Measurements from ENCODE around the gene ZBTB20. TPM values are rescaled to one million over a fixed set of nuclear protein-coding genes. Genes with fewer than 3 reads are reported as not detected.
"Not testable (repeated sequence)": the region's sequence is repeated elsewhere in the genome, so short reads cannot be mapped to it uniquely, and the experiment has no call there.

Gene ZBTB20
- total RNA-seq, 1 donor from 2014 or later = 15.5 TPM

DNA sequence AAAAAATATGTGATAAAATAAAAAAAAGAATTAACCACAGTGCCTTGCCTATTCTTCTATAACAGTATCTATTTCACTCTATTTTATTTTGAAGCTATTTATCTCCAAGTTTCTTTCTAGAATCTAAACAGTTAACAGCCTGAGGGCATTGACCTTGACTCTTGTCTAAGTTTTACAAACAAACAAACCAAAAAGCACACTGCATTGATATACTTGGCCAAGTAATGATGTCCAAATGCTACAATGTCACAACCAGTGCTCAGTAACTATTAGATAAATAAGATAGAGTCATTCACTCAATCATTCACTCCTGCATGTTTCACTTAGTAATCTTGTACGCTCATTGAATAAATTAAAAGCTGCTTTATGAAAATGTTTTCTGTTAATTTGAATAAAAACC lies 466.8 kb downstream of the ZBTB20 start:
- Mint-ChIP-seq H3K9me3 (ENCODE audit: low read depth) (peaks cover 3% of the 10 kb centered on the region), H3K4me3 (ENCODE audit: unreplicated experiment) (no peak overlapping the region), H3K4me1 (ENCODE audit: low read depth) (peaks cover 9% of the 10 kb centered on the region), H3K27me3 (ENCODE audit: low read depth) (no peaks in the 10 kb centered on the region), H3K36me3 (ENCODE audit: low read depth) (no peaks in the 10 kb centered on the region), H3K27ac (ENCODE audit: unreplicated experiment) (no peak overlapping the region)
- DNase-seq (ENCODE audit: low spot score) = no peak
- TF ChIP-seq, protein P1, sequence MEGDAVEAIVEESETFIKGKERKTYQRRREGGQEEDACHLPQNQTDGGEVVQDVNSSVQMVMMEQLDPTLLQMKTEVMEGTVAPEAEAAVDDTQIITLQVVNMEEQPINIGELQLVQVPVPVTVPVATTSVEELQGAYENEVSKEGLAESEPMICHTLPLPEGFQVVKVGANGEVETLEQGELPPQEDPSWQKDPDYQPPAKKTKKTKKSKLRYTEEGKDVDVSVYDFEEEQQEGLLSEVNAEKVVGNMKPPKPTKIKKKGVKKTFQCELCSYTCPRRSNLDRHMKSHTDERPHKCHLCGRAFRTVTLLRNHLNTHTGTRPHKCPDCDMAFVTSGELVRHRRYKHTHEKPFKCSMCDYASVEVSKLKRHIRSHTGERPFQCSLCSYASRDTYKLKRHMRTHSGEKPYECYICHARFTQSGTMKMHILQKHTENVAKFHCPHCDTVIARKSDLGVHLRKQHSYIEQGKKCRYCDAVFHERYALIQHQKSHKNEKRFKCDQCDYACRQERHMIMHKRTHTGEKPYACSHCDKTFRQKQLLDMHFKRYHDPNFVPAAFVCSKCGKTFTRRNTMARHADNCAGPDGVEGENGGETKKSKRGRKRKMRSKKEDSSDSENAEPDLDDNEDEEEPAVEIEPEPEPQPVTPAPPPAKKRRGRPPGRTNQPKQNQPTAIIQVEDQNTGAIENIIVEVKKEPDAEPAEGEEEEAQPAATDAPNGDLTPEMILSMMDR (IDR thresholded peaks at IDR 0.05) = no peak

- H3K36me3 Mint-ChIP-seq (ENCODE audit: low read depth); H3K9me3 Mint-ChIP-seq (ENCODE audit: low read depth); H3K4me3 Mint-ChIP-seq (ENCODE audit: unreplicated experiment); H3K27ac Mint-ChIP-seq (ENCODE audit: unreplicated experiment); H3K27me3 Mint-ChIP-seq (ENCODE audit: low read depth); DNase-seq (ENCODE audit: low spot score): not testable (repeated sequence)
- peaks cover 14% of the 10 kb centered on the region for H3K4me1 Mint-ChIP-seq (ENCODE audit: low read depth)
These were observed 467.3 kb downstream of the ZBTB20 start for GRCh38 chr3:114679773-114680172.

DNA sequence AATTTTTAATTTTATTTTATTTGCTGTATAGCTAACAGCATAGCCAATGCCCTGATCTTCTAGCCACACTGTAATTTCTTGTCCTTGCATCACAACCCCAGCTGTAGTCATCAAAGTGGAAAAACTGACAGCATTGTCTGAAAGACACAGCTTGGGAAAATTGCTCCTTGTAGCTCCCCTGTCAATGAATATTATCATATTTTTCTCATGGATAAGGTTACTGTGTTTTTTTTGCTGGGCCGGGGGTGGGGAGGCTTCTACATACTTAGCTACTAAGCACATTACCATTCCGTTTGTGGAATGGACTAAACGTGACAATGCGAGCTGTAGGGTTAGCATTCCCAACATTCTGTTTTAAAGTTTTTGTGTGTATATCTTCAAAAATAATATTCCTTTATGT lies 472.0 kb downstream of the ZBTB20 start:
- Mint-ChIP-seq H3K27ac (ENCODE audit: unreplicated experiment) (peak overlapping the region; percentile 76), H3K9me3 (ENCODE audit: low read depth) (peaks cover 3% of the 10 kb centered on the region), H3K27me3 (ENCODE audit: low read depth) (no peaks in the 10 kb centered on the region), H3K36me3 (ENCODE audit: low read depth) (no peaks in the 10 kb centered on the region), H3K4me3 (ENCODE audit: unreplicated experiment) (no peak overlapping the region), H3K4me1 (ENCODE audit: low read depth) (peaks cover 50% of the 10 kb centered on the region)
- no peak for DNase-seq (ENCODE audit: low spot score)
- TF ChIP-seq, protein P1 (IDR thresholded peaks at IDR 0.05) = no peak

DNA sequence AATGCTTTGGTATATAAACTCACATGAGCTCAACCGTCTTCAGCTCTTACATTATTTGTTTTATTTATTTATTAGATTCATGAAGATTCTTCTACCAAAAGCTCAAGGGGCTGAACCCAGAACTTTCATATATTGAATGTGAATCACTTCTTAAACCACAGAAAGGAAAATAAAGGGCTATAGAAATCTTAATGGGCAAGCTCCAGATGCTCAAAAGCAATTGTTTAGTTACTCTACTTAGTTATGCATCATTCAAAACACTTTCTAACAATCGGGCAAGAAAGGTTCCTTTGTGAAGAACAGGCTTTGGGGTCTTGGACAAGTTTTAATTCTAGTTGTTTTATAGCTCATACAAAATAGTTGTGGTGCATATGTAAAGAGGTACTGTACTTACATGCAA lies 473.1 kb downstream of the ZBTB20 start:
- DNase-seq (ENCODE audit: low spot score) = no peak
- Mint-ChIP-seq H3K9me3 (ENCODE audit: low read depth) (no peaks in the 10 kb centered on the region), H3K27ac (ENCODE audit: unreplicated experiment) (peak overlapping the region; percentile 82), H3K27me3 (ENCODE audit: low read depth) (no peaks in the 10 kb centered on the region), H3K36me3 (ENCODE audit: low read depth) (no peaks in the 10 kb centered on the region), H3K4me3 (ENCODE audit: unreplicated experiment) (no peak overlapping the region), H3K4me1 (ENCODE audit: low read depth) (peaks cover 61% of the 10 kb centered on the region)
- TF ChIP-seq, protein P1 (IDR thresholded peaks at IDR 0.05) = no peak

- Mint-ChIP-seq H3K4me1 (ENCODE audit: low read depth) (peaks cover 64% of the 10 kb centered on the region), H3K4me3 (ENCODE audit: unreplicated experiment) (no peak overlapping the region), H3K27ac (ENCODE audit: unreplicated experiment) (peak overlapping the region; percentile 82), H3K36me3 (ENCODE audit: low read depth) (no peaks in the 10 kb centered on the region), H3K27me3 (ENCODE audit: low read depth) (no peaks in the 10 kb centered on the region), H3K9me3 (ENCODE audit: low read depth) (no peaks in the 10 kb centered on the region)
- no peak for DNase-seq (ENCODE audit: low spot score)
- TF ChIP-seq, protein P1 (IDR thresholded peaks at IDR 0.05) = no peak
These were observed 473.6 kb downstream of the ZBTB20 start for GRCh38 chr3:114673481-114673880.

- Mint-ChIP-seq H3K27me3 (ENCODE audit: low read depth) (no peaks in the 10 kb centered on the region), H3K4me1 (ENCODE audit: low read depth) (peaks cover 64% of the 10 kb centered on the region), H3K27ac (ENCODE audit: unreplicated experiment) (peak overlapping the region; percentile 54), H3K4me3 (ENCODE audit: unreplicated experiment) (no peak overlapping the region), H3K36me3 (ENCODE audit: low read depth) (no peaks in the 10 kb centered on the region), H3K9me3 (ENCODE audit: low read depth) (no peaks in the 10 kb centered on the region)
- TF ChIP-seq, protein P1 (IDR thresholded peaks at IDR 0.05) = no peak
- DNase-seq (ENCODE audit: low spot score) = no peak
These were observed 474.2 kb downstream of the ZBTB20 start for GRCh38 chr3:114672692-114673447.
